Psoas muscle (tissue), 8 donors: ENCODE data around the gene GMPR2. TPM values are rescaled to one million over a fixed set of nuclear protein-coding genes. Genes with fewer than 3 reads are reported as not detected.

Experiments
- ATAC-seq, 4 donors: fragments of 200-7000 bp; cut with Tn5 transposase; one replicate each; pipeline ENCODE4 v1.9.1; 2020; ENCODE audit warnings: moderate library complexity in 3 of 4, mild to moderate bottlenecking in 2 of 4
- DNase-seq, 2 donors: peaks; one replicate each; pipeline ENCODE4 v3.0.0-alpha.2; 2020
- H3K27ac ChIP-seq: fragments of 200-600 bp; one replicate; pipeline ENCODE4 v1.8.0; 2022
- H3K27me3 ChIP-seq, 3 donors: fragments of 200-600 bp in 1 of 3; one replicate each; pipeline versions ENCODE4 v1.6.1 to v1.8.0; 2013 to 2022; ENCODE audit warnings: low read length in 2 of 3, mild to moderate bottlenecking in 2 of 3, moderate library complexity in 1 of 3; ENCODE audit not compliant: insufficient read depth in 3 of 3
- H3K36me3 ChIP-seq, 2 donors: fragments of 200-600 bp in 1 of 2; one replicate each; pipeline versions ENCODE4 v1.6.1 to v1.8.0; 2013 to 2022; ENCODE audit warnings: low read depth in 1 of 2, mild to moderate bottlenecking in 1 of 2, moderate library complexity in 1 of 2; ENCODE audit not compliant: insufficient read depth in 1 of 2
- H3K4me1 ChIP-seq: fragments of 200-600 bp; one replicate; pipeline ENCODE4 v1.8.0; 2022
- H3K4me3 ChIP-seq: fragments of 200-600 bp; one replicate; pipeline ENCODE4 v1.8.0; 2022; ENCODE audit warnings: mild to moderate bottlenecking
- H3K9me3 ChIP-seq: fragments of 200-600 bp; one replicate; pipeline ENCODE4 v1.8.0; 2022
- WGBS, 3 donors: extraction: QIAGEN DNeasy Blood & Tissue Kit; methylation state at CpG; one replicate each; pipeline versions ENCODE4 v1.1.6 to v1.1.7; 2013; 5-methylcytosine and 5-hydroxymethylcytosine counted together
- intact Hi-C, 2 donors: fragments of 100-400 bp; cut with DNase I; formaldehyde crosslinking; loops; one replicate each; pipeline versions ENCODE4 v1.11.0 to v1.14.2; 2022
- polyA plus RNA-seq, 3 donors: library from polyadenylated mRNA; stranded (reverse); fragments of 200-250 nt; gene quantifications; one replicate each; pipeline ENCODE4 v1.2.3, GENCODE V29; 2013
- total RNA-seq, 4 donors: library from RNA; stranded (reverse); fragmentation: NEBNext Ultra II Directional in 2 of 4; extraction: Animal tissue kit (Norgen Biotek cat#: 25700) in 2 of 4; gene quantifications; one replicate each; pipeline versions ENCODE4 v1.2.1 to v1.2.4, GENCODE V29; 2021 to 2023
- TF ChIP-seq, protein P1 (sequence below): fragments of 200-600 bp; IDR thresholded peaks from one replicate; pipeline ENCODE4 v1.8.0; 2022; ENCODE audit warnings: antibody characterized with exemption
- donor health status: healthy with polysubstance abuse.
- donor health status: DM: no; HTN: no; CAD: no; lungs with moderate emphysema.
- donor health status: Bipolar disorder and iron deficiency.
- donor health status: healthy.
- donor health status: DM: yes; HTN: yes; CAD: no.
- donor health status: DM: no; HTN: no; CAD: no.
- donor health status: DM: no; HTN: no; CAD: no.
- donor health status: DM: yes; HTN: yes; CAD: no.

The GMPR2 gene
- total and polyA plus RNA-seq, 7 donors, result 17.7 to 33.1 (median 24.0) TPM

- intact Hi-C loops, result no loop called here
- Histone ChIP-seq H3K27ac (no peak overlapping the region), H3K4me3 (no peak overlapping the region), H3K36me3 (no peaks in the 10 kb centered on the region), H3K4me1 (no peaks in the 10 kb centered on the region), H3K27me3 (no peaks in the 10 kb centered on the region), H3K9me3 (no peaks in the 10 kb centered on the region)
- TF ChIP-seq, protein P1, sequence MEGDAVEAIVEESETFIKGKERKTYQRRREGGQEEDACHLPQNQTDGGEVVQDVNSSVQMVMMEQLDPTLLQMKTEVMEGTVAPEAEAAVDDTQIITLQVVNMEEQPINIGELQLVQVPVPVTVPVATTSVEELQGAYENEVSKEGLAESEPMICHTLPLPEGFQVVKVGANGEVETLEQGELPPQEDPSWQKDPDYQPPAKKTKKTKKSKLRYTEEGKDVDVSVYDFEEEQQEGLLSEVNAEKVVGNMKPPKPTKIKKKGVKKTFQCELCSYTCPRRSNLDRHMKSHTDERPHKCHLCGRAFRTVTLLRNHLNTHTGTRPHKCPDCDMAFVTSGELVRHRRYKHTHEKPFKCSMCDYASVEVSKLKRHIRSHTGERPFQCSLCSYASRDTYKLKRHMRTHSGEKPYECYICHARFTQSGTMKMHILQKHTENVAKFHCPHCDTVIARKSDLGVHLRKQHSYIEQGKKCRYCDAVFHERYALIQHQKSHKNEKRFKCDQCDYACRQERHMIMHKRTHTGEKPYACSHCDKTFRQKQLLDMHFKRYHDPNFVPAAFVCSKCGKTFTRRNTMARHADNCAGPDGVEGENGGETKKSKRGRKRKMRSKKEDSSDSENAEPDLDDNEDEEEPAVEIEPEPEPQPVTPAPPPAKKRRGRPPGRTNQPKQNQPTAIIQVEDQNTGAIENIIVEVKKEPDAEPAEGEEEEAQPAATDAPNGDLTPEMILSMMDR, result no peak
- 85 to 89% (median 88%) methylated on average over 18 of the region's 18 CpGs for WGBS, 3 donors
- ATAC-seq (peak in 1 of 4 donors; percentile 16), DNase-seq (no peak)
Measured at GRCh38 chr14:24258548-24259265, 26.0 kb downstream of the GMPR2 start.

GRCh38 chr14:24259282-24260025, 26.7 kb downstream of the GMPR2 start:
- Histone ChIP-seq H3K4me1 (no peaks in the 10 kb centered on the region), H3K36me3 (no peaks in the 10 kb centered on the region), H3K27ac (no peak overlapping the region), H3K27me3 (no peaks in the 10 kb centered on the region), H3K9me3 (no peaks in the 10 kb centered on the region), H3K4me3 (no peak overlapping the region)
- DNase-seq (no peak), ATAC-seq (peak in 1 of 4 donors; percentile 15)
- intact Hi-C loops, result no loop called here
- TF ChIP-seq, protein P1, result no peak
- 61 to 67% (median 66%) methylated on average over 16 of the region's 16 CpGs for WGBS, 3 donors

DNA sequence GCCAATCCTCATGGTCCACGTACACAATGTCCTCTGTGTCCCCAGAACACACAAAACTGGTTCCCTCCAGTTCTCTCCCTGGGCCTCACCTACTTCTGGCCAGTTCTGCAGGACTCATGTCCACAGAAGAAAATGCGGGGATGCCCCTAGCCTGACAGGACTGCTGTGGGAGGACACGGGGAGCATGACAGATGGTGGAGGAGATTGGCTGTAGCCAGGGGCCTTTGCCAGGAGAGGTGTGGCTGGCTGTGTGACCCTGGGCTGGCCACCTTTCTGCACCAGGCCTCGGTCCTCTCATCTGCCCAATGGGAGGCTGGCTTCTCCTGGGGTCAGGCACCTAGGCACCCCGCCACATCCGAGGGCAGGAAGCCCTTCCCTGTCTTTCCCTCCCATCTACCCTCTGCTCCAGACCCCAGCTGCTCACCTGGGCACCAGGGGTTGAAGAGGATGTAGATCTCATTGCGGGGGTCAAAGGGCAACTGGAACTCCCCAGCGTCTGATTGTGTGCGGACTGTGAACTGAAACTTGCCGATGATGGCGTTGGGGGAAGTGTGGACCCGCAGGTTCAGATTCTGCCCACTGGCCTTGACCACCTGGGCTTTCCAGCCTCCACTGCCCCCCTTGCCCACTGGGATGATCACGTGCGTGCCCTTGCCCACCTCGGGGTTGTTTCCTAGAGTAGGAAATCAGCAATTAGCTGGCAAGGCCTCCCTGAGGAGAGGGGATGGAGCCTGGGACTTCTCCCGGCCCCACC, 27.5 kb downstream of the GMPR2 start:
- no peak for ATAC-seq
- 79 to 84% (median 82%) methylated on average over 15 to 16 of the region's 16 CpGs for WGBS, 3 donors
- TF ChIP-seq, protein P1, result no peak

GRCh38 chr14:24260780-24261157, 28.0 kb downstream of the GMPR2 start:
- WGBS, 3 donors, result 75 to 81% (median 78%) methylated on average over 4 of the region's 4 CpGs
- no peaks in the 10 kb centered on the region for H3K9me3 ChIP-seq
- intact Hi-C loops, result no loop called here
- H3K36me3 ChIP-seq, result peaks cover 0 to 6% of the 10 kb centered on the region in 2 donors
- no peak overlapping the region for H3K4me3 ChIP-seq
- H3K27ac ChIP-seq, result no peak overlapping the region
- H3K4me1 ChIP-seq, result no peaks in the 10 kb centered on the region
- TF ChIP-seq, protein P1, result no peak
- no peaks in the 10 kb centered on the region for H3K27me3 ChIP-seq
- DNase-seq (peak in 1 of 2 donors; percentile 10), ATAC-seq (no peak)

More for the DNA sequence above, 27.5 kb downstream of the GMPR2 start:
- Histone ChIP-seq H3K4me3 (no peak overlapping the region), H3K9me3 (no peaks in the 10 kb centered on the region), H3K27ac (no peak overlapping the region), H3K36me3 (peaks cover 0 to under 1% of the 10 kb centered on the region in 2 donors), H3K4me1 (no peaks in the 10 kb centered on the region), H3K27me3 (no peaks in the 10 kb centered on the region)
- no peak for DNase-seq
- intact Hi-C loops, result no loop called here
